HepG2 (cell line): ENCODE results near the gene SCAMP3. TPM values are rescaled to one million over a fixed set of nuclear protein-coding genes. Genes with fewer than 3 reads are reported as not detected.

ENCODE experiments used
- AGO1 ChIP-seq: fragments of 200-400 bp; formaldehyde crosslinking; IDR thresholded peaks from 2 replicates; pipeline ENCODE4 v1.6.1; 2017; ENCODE audit warnings: mild to moderate bottlenecking, low read depth, low read length, moderate library complexity; ENCODE audit not compliant: poor library complexity, severe bottlenecking
- CC2D1A ChIP-seq: sonication (generic); formaldehyde crosslinking; IDR thresholded peaks from 2 replicates; pipeline ENCODE4 v1.8.1; 2023; ENCODE audit warnings: mild to moderate bottlenecking, missing genetic modification reagents
- EEA1 ChIP-seq: sonication (generic); formaldehyde crosslinking; IDR thresholded peaks from 2 replicates; pipeline ENCODE4 v1.5.1; 2020; ENCODE audit warnings: mild to moderate bottlenecking, missing genetic modification reagents, borderline replicate concordance
- GMEB1 ChIP-seq: sonication (generic); formaldehyde crosslinking; IDR thresholded peaks from 2 replicates; pipeline ENCODE4 v1.5.1; 2020; ENCODE audit warnings: missing genetic modification reagents, mild to moderate bottlenecking, borderline replicate concordance
- PAF1 ChIP-seq: IDR thresholded peaks from 2 replicates; pipeline ENCODE4 v1.6.1; 2016; ENCODE audit warnings: missing genetic modification reagents, missing compliant biosample characterization
- RAD51 ChIP-seq: fragments of 450-650 bp; IDR thresholded peaks from 2 replicates; pipeline ENCODE4 v1.6.1; 2016; ENCODE audit warnings: borderline replicate concordance
- SP1 ChIP-seq, 2 experiments: fragments of 450-650 bp in 1 of 2; sonication (generic) in 1 of 2; formaldehyde crosslinking in 1 of 2; IDR thresholded peaks; 2 replicates each; pipeline versions ENCODE4 v1.4.0 to v1.6.1; 2016 to 2020; ENCODE audit warnings: missing genetic modification reagents in 1 of 2
- ZBTB39 ChIP-seq: sonication (generic); formaldehyde crosslinking; IDR thresholded peaks from 2 replicates; pipeline ENCODE4 v1.5.0; 2020; ENCODE audit warnings: missing genetic modification reagents
- ZFP41 ChIP-seq: sonication (generic); formaldehyde crosslinking; IDR thresholded peaks from 2 replicates; pipeline ENCODE4 v1.4.0; 2020; ENCODE audit warnings: mild to moderate bottlenecking, missing genetic modification reagents, borderline replicate concordance
- ZNF160 ChIP-seq: sonication (generic); formaldehyde crosslinking; IDR thresholded peaks from 2 replicates; pipeline ENCODE4 v1.8.0; 2022; ENCODE audit warnings: mild to moderate bottlenecking, inconsistent platforms, missing genetic modification reagents
- polyA plus RNA-seq, 8 experiments: library from polyadenylated mRNA; depleted of rRNA in 3 of 8; stranded (reverse) in 7 of 8; unstranded in 1 of 8; fragments of >200 nt; fragmentation: Illumina TruSeq in 4 of 8; extraction: Trizol in 4 of 8; gene quantifications; 2 replicates each; pipeline versions ENCODE4 v1.2.1 to v1.2.3, GENCODE V29; 2011 to 2016; ENCODE audit warnings: low read depth in 4 of 8, missing spikeins in 1 of 8, mixed read lengths in 1 of 8; ENCODE audit not compliant: insufficient read depth in 1 of 8
- total RNA-seq, 5 experiments: library from RNA; depleted of rRNA; stranded (reverse); fragments of >200 nt; fragmentation: Illumina TruSeq; extraction: Trizol; gene quantifications; 2 replicates each; pipeline ENCODE4 v1.2.3, GENCODE V29; 2016; ENCODE audit warnings: low read depth in 1 of 5
- TF ChIP-seq, protein P1 (sequence below): sonication (generic); formaldehyde crosslinking; IDR thresholded peaks from 2 replicates; pipeline ENCODE4 v1.4.0; 2020; ENCODE audit warnings: mild to moderate bottlenecking, missing genetic modification reagents
- TF ChIP-seq, protein P2 (sequence below): sonication (generic); formaldehyde crosslinking; conservative IDR thresholded peaks from 2 replicates; pipeline ENCODE4 v1.4.0; 2020; ENCODE audit warnings: missing genetic modification reagents
- TF ChIP-seq, protein P3 (sequence below): sonication (generic); formaldehyde crosslinking; IDR thresholded peaks from 2 replicates; pipeline ENCODE4 v1.4.0; 2020; ENCODE audit warnings: mild to moderate bottlenecking, missing genetic modification reagents

Gene SCAMP3
- total and polyA plus RNA-seq, 2 of the 13 experiments (the other 11 are each of a cell fraction or from before 2014, with no cell fraction given) = 46.8 to 83.3 TPM

- TF ChIP-seq SP1 (IDR thresholded peaks at IDR 0.05) (no peak), SP1 (CRISPR knock-in tag; IDR thresholded peaks at IDR 0.05) (0 out of 2 replicates have a peak, but pooled peaks have one; percentile 8), PAF1 (CRISPR knock-in tag) (peak; percentile 96), ZBTB39 (CRISPR knock-in tag) (no peak), GMEB1 (CRISPR knock-in tag) (peak; percentile 89), ZNF160 (CRISPR knock-in tag) (peak; percentile 73), AGO1 (peak; percentile 96), CC2D1A (CRISPR knock-in tag) (no peak), EEA1 (CRISPR knock-in tag) (peak; percentile 63; the same call in 1 of the 2 replicates), RAD51 (peak; percentile 95), ZFP41 (CRISPR knock-in tag) (peak; percentile 22; the same call in 1 of the 2 replicates)
- TF ChIP-seq, protein P1, sequence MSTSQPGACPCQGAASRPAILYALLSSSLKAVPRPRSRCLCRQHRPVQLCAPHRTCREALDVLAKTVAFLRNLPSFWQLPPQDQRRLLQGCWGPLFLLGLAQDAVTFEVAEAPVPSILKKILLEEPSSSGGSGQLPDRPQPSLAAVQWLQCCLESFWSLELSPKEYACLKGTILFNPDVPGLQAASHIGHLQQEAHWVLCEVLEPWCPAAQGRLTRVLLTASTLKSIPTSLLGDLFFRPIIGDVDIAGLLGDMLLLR (CRISPR knock-in tag) = peak; percentile 94; the same call in 1 of the 2 replicates
- TF ChIP-seq, protein P2, sequence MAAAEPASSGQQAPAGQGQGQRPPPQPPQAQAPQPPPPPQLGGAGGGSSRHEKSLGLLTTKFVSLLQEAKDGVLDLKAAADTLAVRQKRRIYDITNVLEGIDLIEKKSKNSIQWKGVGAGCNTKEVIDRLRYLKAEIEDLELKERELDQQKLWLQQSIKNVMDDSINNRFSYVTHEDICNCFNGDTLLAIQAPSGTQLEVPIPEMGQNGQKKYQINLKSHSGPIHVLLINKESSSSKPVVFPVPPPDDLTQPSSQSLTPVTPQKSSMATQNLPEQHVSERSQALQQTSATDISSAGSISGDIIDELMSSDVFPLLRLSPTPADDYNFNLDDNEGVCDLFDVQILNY (CRISPR knock-in tag) = peak; percentile 72; the same call in 1 of the 2 replicates
- TF ChIP-seq, protein P3, sequence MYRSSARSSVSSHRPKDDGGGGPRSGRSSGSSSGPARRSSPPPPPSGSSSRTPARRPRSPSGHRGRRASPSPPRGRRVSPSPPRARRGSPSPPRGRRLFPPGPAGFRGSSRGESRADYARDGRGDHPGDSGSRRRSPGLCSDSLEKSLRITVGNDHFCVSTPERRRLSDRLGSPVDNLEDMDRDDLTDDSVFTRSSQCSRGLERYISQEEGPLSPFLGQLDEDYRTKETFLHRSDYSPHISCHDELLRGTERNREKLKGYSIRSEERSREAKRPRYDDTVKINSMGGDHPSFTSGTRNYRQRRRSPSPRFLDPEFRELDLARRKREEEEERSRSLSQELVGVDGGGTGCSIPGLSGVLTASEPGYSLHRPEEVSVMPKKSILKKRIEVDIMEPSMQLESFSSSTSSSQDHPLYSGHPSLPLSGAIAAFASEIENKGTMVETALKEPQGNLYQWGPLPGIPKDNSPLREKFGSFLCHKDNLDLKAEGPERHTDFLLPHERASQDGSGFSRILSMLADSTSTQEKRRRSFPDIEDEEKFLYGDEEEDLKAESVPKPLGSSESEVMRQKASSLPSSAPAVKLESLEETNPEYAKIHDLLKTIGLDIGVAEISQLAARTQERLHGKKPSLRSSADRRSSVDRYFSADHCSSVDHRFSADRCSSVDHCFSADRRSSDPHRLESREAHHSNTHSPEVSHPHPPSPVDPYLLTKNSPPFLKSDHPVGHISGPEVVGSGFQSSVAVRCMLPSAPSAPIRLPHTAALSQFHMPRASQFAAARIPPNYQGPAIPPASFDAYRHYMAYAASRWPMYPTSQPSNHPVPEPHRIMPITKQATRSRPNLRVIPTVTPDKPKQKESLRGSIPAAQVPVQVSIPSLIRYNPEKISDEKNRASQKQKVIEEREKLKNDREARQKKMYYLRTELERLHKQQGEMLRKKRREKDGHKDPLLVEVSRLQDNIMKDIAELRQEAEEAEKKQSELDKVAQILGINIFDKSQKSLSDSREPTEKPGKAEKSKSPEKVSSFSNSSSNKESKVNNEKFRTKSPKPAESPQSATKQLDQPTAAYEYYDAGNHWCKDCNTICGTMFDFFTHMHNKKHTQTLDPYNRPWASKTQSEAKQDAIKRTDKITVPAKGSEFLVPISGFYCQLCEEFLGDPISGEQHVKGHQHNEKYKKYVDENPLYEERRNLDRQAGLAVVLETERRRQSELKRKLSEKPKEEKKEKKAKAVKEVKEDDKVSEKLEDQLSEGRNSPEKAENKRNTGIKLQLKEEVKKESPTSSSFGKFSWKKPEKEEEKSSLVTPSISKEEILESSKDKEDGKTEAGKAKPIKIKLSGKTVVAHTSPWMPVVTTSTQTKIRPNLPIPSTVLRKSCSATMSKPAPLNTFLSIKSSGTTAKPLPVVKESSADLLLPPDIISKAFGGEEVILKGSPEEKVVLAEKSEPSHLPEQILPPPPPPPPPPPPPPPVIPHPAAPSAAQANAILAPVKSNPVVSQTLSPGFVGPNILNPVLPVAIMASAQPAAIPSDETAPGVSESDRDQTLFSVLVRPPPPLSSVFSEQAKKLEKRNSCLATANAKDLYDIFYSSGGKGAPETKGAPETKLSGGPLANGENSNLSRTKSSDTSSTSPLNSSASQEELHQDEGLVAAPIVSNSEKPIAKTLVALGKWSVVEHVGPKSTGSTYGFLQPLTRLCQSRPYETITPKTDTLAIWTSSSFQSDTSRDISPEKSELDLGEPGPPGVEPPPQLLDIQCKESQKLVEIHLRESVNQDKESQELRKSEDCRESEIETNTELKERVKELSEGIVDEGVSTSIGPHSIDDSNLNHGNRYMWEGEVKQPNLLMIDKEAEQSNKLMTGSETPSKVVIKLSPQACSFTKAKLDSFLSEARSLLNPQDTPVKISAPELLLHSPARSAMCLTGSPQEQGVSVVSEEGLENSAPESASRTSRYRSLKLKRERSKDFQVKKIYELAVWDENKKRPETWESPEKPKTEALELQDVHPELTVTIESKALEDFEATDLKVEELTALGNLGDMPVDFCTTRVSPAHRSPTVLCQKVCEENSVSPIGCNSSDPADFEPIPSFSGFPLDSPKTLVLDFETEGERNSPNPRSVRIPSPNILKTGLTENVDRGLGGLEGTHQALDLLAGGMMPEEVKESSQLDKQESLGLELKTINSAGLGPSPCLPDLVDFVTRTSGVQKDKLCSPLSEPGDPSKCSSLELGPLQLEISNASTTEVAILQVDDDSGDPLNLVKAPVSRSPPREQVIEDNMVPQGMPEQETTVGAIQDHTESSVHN (CRISPR knock-in tag) = no peak
Measured at GRCh38 chr1:155261852-155262673, at the start of gene SCAMP3 (continued).
